OCI-M1 (cell line): Measurements from ENCODE around the gene C8A.

Experiments used
- DNase-seq: peaks from one replicate; lab custom pipeline; 2025; lab: John Stamatoyannopoulos, UW

Gene C8A

GRCh38 chr1:56967355-56967754, 112.8 kb downstream of the C8A start:
- no peak for DNase-seq
